Loucy (cell line): ENCODE data around the gene CHKB.

Experiments
- CTCF ChIP-seq: fragments of 200-600 bp; sonication (generic); conservative IDR thresholded peaks from 2 replicates; pipeline ENCODE4 v1.5.1; 2014; ENCODE audit warnings: mild to moderate bottlenecking, antibody characterized with exemption, low read length
- EZH2phosphoT487 ChIP-seq: fragments of 200-600 bp; IDR thresholded peaks from 2 replicates; pipeline ENCODE4 v1.6.1; 2018; ENCODE audit warnings: antibody characterized with exemption, mild to moderate bottlenecking, moderate library complexity, borderline replicate concordance

- TF ChIP-seq CTCF (no peak), EZH2phosphoT487 (no peak)
Measured at GRCh38 chr22:50563413-50564160, 19.1 kb downstream of the CHKB start.
